AG10803 (cell line): ENCODE results near the gene FIBIN.

ENCODE experiments used
- DNase-seq: peaks from one replicate; pipeline ENCODE4 v3.0.0; 2010; ENCODE audit warnings: low read depth
- H3K4me3 ChIP-seq: 2 replicates; pipeline ENCODE4 v1.5.1; 2011; ENCODE audit warnings: mild to moderate bottlenecking, low read length, control low read depth
- TF ChIP-seq, protein P1 (sequence below): conservative IDR thresholded peaks from 2 replicates; pipeline ENCODE4 v1.5.1; 2011; ENCODE audit warnings: mild to moderate bottlenecking, low read length, control low read depth, inconsistent platforms

The FIBIN gene

DNA sequence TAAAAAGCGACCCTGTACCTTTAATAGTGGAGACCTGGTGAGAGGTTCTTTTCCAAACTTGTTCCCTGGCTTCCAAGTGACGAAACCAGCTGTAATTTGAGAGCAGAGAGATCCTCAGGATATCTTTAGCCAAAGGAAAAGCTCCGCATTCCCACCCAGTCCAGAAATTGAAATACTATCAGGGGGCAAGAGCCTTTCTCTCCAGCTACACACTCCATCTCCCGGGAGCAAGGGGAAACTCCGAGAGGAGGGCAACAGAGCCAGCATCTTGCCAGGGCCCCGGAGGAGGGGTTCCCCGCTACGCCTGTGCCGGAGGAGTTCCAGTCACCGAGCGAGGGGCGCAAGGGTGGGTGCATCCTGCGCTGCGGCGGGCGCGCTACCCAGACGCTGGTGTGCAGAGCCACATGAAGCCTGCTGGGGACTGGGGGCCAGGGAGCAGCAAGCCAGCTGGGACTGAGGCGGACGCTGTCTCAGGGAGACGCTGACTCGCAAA is at the start of gene FIBIN:
TSS of gene FIBIN (plus strand) at position 148 of the 493 bp plus-strand sequence. CDS start 415 bp downstream, outside the sequence.
- DNase-seq, result peak; percentile 75
- TF ChIP-seq, protein P1, sequence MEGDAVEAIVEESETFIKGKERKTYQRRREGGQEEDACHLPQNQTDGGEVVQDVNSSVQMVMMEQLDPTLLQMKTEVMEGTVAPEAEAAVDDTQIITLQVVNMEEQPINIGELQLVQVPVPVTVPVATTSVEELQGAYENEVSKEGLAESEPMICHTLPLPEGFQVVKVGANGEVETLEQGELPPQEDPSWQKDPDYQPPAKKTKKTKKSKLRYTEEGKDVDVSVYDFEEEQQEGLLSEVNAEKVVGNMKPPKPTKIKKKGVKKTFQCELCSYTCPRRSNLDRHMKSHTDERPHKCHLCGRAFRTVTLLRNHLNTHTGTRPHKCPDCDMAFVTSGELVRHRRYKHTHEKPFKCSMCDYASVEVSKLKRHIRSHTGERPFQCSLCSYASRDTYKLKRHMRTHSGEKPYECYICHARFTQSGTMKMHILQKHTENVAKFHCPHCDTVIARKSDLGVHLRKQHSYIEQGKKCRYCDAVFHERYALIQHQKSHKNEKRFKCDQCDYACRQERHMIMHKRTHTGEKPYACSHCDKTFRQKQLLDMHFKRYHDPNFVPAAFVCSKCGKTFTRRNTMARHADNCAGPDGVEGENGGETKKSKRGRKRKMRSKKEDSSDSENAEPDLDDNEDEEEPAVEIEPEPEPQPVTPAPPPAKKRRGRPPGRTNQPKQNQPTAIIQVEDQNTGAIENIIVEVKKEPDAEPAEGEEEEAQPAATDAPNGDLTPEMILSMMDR, result no peak; the same call in 1 of the 2 replicates
- peak within 1 kb of the TSS; percentile 86 for H3K4me3 ChIP-seq

- H3K4me3 ChIP-seq, result no peak overlapping the region
- peak; percentile 93 for DNase-seq
- TF ChIP-seq, protein P1, result no peak
These were observed 48.8 kb upstream of the FIBIN start for GRCh38 chr11:26944866-26945664.

DNA sequence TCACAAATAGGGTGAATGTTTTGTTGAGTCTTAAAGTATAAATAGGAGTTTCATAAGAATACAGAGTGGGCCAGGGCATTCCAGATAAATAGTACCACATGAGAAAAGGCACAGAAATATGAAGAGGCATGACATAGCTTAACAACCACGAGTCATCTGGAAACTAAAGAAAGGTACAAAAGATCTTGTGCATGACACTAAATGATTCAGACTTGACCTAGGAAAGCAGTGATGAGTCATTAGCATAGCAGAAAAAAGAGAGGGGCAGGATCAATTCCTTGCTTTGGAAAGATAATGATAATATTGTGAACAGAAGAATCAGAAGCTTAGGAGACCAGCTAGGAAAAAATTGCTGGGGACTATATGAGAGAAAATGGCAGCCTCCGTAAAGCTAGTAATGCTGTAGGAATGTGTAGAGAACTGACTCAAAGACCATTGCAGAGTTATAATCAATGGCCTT is 47.6 kb upstream of the FIBIN start:
- TF ChIP-seq, protein P1, result no peak
- DNase-seq, result peak; percentile 90

DNA sequence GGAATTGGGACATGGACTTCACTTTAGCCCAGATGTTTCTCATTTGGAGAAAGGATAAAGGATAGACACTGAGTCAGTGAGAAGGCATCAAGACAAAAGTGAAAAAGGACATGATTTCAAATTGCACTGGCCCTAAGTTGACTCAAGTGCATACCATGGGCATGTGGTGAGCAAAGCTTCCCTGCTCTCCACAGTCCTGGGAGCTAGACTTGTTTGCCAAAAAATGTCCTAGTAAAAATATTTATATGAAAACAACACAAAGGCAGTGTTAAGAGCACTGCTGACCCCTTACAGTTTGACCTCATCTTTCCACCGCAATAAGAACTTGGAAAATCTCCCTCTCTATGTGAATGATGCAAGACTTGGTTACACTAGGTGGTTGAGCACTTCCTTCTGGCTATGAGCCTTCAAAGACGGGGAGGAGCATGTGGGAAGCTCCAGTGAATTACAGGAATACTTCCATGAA is 46.5 kb upstream of the FIBIN start:
- H3K4me3 ChIP-seq, result no peak overlapping the region
- TF ChIP-seq, protein P1, result no peak
- DNase-seq, result peak; percentile 100

More for the DNA sequence above, 47.6 kb upstream of the FIBIN start:
- no peak overlapping the region for H3K4me3 ChIP-seq

- TF ChIP-seq, protein P1, result no peak
- peak; percentile 83 for DNase-seq
- H3K4me3 ChIP-seq, result no peak overlapping the region
These were observed 45.8 kb upstream of the FIBIN start for GRCh38 chr11:26947904-26948639.

- no peak for DNase-seq
- no peak overlapping the region for H3K4me3 ChIP-seq
- TF ChIP-seq, protein P1, result no peak
These were observed 45.0 kb upstream of the FIBIN start for GRCh38 chr11:26948881-26949280.
